ENCODE measurements around the gene TOGARAM2.

TOGARAM2 gene

GRCh38 chr2:29017716-29018435, 36.8 kb downstream of the TOGARAM2 start:
- no peak for DNase-seq (ENCODE audit: low spot score)
- no peak for FAIRE-seq

GRCh38 chr2:29021886-29022285, 40.8 kb downstream of the TOGARAM2 start:
- FAIRE-seq (no peak), DNase-seq (ENCODE audit: low spot score) (no peak)

GRCh38 chr2:29022679-29023078, 41.6 kb downstream of the TOGARAM2 start:
- FAIRE-seq (no peak), DNase-seq (ENCODE audit: low spot score) (no peak)

GRCh38 chr2:29023188-29023587, 42.1 kb downstream of the TOGARAM2 start:
- DNase-seq (ENCODE audit: low spot score) (no peak), FAIRE-seq (no peak)

GRCh38 chr2:29024882-29025430, 43.9 kb downstream of the TOGARAM2 start:
- DNase-seq (ENCODE audit: low spot score): no peak
- no peak for FAIRE-seq

GRCh38 chr2:29025711-29026110, 44.6 kb downstream of the TOGARAM2 start:
- FAIRE-seq (no peak), DNase-seq (ENCODE audit: low spot score) (no peak)

GRCh38 chr2:29031046-29031445, 49.9 kb downstream of the TOGARAM2 start:
- no peak for FAIRE-seq
- no peak for DNase-seq (ENCODE audit: low spot score)

GRCh38 chr2:29032189-29032588, 51.1 kb downstream of the TOGARAM2 start:
- FAIRE-seq: no peak
- no peak for DNase-seq (ENCODE audit: low spot score)

- no peak for FAIRE-seq
Measured at GRCh38 chr2:29033172-29033571, 52.1 kb downstream of the TOGARAM2 start.

GRCh38 chr2:29033656-29034055, 52.6 kb downstream of the TOGARAM2 start:
- FAIRE-seq (no peak), DNase-seq (ENCODE audit: low spot score) (no peak)

More at GRCh38 chr2:29033172-29033571, 52.1 kb downstream of the TOGARAM2 start:
- no peak for DNase-seq (ENCODE audit: low spot score)

- DNase-seq (ENCODE audit: low spot score) (no peak), FAIRE-seq (no peak)
Measured at GRCh38 chr2:29035016-29035745, 54.1 kb downstream of the TOGARAM2 start.

- FAIRE-seq: no peak
- DNase-seq (ENCODE audit: low spot score): no peak
Measured at GRCh38 chr2:29039718-29040480, 58.8 kb downstream of the TOGARAM2 start.

GRCh38 chr2:29040552-29040951, 59.5 kb downstream of the TOGARAM2 start:
- DNase-seq (ENCODE audit: low spot score) (no peak), FAIRE-seq (no peak)

GRCh38 chr2:29041161-29041660, 60.1 kb downstream of the TOGARAM2 start:
- no peak for FAIRE-seq
- DNase-seq (ENCODE audit: low spot score): no peak

- FAIRE-seq (no peak), DNase-seq (ENCODE audit: low spot score) (no peak)
Measured at GRCh38 chr2:29042561-29043075, 61.5 kb downstream of the TOGARAM2 start.

GRCh38 chr2:29044459-29044858, 63.4 kb downstream of the TOGARAM2 start:
- FAIRE-seq (no peak), DNase-seq (ENCODE audit: low spot score) (no peak)

- FAIRE-seq: no peak
- DNase-seq (ENCODE audit: low spot score): no peak
Measured at GRCh38 chr2:29046321-29046720, 65.2 kb downstream of the TOGARAM2 start.

- FAIRE-seq (no peak), DNase-seq (ENCODE audit: low spot score) (no peak)
Measured at GRCh38 chr2:29047083-29047845, 66.2 kb downstream of the TOGARAM2 start.

GRCh38 chr2:29050591-29050990, 69.5 kb downstream of the TOGARAM2 start:
- no peak for FAIRE-seq

GRCh38 chr2:29051730-29052129, 70.6 kb downstream of the TOGARAM2 start:
- FAIRE-seq (no peak), DNase-seq (ENCODE audit: low spot score) (no peak)

More at GRCh38 chr2:29050591-29050990, 69.5 kb downstream of the TOGARAM2 start:
- DNase-seq (ENCODE audit: low spot score): no peak

GRCh38 chr2:29052807-29053206, 71.7 kb downstream of the TOGARAM2 start:
- no peak for DNase-seq (ENCODE audit: low spot score)
- no peak for FAIRE-seq
